BE2C (cell line): ENCODE data around the gene EPB41L5.

Experiments used
- DNase-seq: peaks from one replicate; pipeline ENCODE4 v3.0.0-alpha.2; 2020
- H3K27me3 ChIP-seq: fragments of 250-450 bp; sonication (Bioruptor Pico); 2 replicates; pipeline ENCODE4 v1.5.1; 2020; ENCODE audit warnings: mild to moderate bottlenecking
- H3K36me3 ChIP-seq: fragments of 250-450 bp; sonication (Bioruptor Pico); 2 replicates; pipeline ENCODE4 v1.5.1; 2020; ENCODE audit warnings: mild to moderate bottlenecking
- H3K4me1 ChIP-seq: fragments of 250-450 bp; sonication (Bioruptor Pico); 2 replicates; pipeline ENCODE4 v1.5.1; 2020
- H3K4me3 ChIP-seq: 2 replicates; pipeline ENCODE4 v1.5.1; 2011; ENCODE audit warnings: low read depth, low read length
- H3K9me3 ChIP-seq: fragments of 250-450 bp; sonication (Bioruptor Pico); 2 replicates; pipeline ENCODE4 v1.5.1; 2020
- TF ChIP-seq, protein P1 (sequence below): IDR thresholded peaks from 2 replicates; pipeline ENCODE4 v1.5.1; 2012; ENCODE audit warnings: mild to moderate bottlenecking, low read depth, low read length

The EPB41L5 gene

DNA sequence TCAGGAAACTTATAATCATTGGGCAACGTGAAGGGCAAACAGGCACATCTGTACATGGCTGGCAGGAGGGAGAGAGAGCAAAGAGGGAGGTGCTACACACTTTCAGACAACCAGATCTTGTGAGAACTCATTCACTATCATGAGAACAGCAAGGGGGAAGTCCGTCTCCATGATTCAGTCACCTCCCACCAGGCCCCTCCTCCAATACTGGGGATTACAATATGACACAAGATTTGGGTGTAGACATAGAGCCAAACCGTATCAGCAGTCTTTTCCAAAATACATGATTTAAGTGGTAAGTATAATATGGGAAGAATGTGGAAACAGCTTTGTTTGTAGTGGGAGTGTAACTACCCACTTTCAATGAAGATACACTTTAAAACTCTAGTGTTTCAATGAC, 65.0 kb downstream of the EPB41L5 start:
- DNase-seq, result no peak
- no peaks in the 10 kb centered on the region for H3K27me3 ChIP-seq
- TF ChIP-seq, protein P1, sequence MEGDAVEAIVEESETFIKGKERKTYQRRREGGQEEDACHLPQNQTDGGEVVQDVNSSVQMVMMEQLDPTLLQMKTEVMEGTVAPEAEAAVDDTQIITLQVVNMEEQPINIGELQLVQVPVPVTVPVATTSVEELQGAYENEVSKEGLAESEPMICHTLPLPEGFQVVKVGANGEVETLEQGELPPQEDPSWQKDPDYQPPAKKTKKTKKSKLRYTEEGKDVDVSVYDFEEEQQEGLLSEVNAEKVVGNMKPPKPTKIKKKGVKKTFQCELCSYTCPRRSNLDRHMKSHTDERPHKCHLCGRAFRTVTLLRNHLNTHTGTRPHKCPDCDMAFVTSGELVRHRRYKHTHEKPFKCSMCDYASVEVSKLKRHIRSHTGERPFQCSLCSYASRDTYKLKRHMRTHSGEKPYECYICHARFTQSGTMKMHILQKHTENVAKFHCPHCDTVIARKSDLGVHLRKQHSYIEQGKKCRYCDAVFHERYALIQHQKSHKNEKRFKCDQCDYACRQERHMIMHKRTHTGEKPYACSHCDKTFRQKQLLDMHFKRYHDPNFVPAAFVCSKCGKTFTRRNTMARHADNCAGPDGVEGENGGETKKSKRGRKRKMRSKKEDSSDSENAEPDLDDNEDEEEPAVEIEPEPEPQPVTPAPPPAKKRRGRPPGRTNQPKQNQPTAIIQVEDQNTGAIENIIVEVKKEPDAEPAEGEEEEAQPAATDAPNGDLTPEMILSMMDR, result no peak
- H3K4me3 ChIP-seq, result no peak overlapping the region
- no peaks in the 10 kb centered on the region for H3K36me3 ChIP-seq
- H3K4me1 ChIP-seq, result no peaks in the 10 kb centered on the region
- no peaks in the 10 kb centered on the region for H3K9me3 ChIP-seq

DNA sequence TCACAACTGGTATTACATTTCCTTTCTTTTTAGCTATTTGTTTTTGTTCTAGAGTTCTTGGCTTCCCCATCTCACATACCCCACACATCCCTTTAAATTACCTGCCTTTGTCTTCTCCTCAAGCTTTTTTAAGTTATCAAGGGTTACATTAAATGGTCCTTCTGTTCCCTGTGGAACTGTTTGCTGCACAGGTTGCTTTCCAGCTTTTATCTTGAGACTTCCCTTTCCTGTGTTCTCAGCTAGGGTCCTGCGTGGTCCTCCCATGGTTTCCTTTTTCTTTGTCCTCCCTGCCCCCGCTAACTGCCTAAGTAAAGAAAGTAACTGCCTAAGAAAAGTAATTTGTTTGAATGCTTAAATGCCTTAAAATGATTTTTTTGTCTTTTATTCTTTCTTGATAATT, 66.8 kb downstream of the EPB41L5 start:
- Histone ChIP-seq H3K4me3 (no peak overlapping the region), H3K4me1 (no peaks in the 10 kb centered on the region), H3K36me3 (no peaks in the 10 kb centered on the region), H3K27me3 (no peaks in the 10 kb centered on the region), H3K9me3 (no peaks in the 10 kb centered on the region)
- no peak for DNase-seq
- TF ChIP-seq, protein P1, result no peak

DNA sequence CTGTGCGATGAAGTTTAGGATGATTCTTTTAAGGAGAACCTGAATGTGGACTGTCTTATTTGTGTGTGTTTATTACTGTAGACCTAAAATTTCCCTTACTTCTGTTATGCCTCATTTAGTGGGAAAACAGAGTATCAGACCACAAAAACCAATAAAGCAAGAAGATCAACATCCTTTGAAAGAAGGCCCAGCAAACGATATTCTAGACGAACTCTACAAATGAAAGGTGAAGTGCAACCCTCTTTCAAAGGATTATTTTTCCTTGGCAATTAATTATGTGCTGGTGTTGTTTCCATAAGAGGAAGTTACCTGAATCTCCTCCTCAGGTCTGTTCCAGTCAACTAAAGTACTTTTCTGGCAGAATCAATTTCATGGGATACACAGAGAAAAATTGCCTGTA, 78.6 kb downstream of the EPB41L5 start:
- no peaks in the 10 kb centered on the region for H3K27me3 ChIP-seq
- no peaks in the 10 kb centered on the region for H3K4me1 ChIP-seq
- no peaks in the 10 kb centered on the region for H3K9me3 ChIP-seq
- TF ChIP-seq, protein P1, result no peak
- DNase-seq, result no peak
- no peaks in the 10 kb centered on the region; the same call in 1 of the 2 replicates for H3K36me3 ChIP-seq
- no peak overlapping the region for H3K4me3 ChIP-seq

DNA sequence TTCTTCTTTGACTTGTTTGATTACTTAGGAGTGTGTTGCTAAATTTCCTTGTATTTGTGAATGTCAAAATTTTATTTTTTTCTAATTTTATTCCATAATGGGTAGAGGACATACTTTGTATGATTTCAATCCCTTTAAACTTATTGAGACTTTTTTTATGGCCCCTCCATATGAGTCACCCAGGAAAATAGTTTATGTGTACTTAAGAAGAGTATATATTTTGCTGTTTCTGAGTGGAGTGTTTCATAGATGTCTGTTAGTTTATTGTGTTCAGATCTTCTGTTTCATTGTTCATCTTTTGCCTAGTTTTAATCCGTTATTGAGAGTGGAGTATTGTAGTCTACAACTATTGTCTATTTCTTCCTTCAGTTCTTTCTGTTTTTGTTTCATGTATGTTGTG, 81.9 kb downstream of the EPB41L5 start:
- DNase-seq, result no peak
- Histone ChIP-seq H3K9me3 (no peaks in the 10 kb centered on the region), H3K36me3 (no peaks in the 10 kb centered on the region; the same call in 1 of the 2 replicates), H3K4me1 (no peaks in the 10 kb centered on the region), H3K27me3 (no peaks in the 10 kb centered on the region), H3K4me3 (no peak overlapping the region)
- TF ChIP-seq, protein P1, result no peak

DNA sequence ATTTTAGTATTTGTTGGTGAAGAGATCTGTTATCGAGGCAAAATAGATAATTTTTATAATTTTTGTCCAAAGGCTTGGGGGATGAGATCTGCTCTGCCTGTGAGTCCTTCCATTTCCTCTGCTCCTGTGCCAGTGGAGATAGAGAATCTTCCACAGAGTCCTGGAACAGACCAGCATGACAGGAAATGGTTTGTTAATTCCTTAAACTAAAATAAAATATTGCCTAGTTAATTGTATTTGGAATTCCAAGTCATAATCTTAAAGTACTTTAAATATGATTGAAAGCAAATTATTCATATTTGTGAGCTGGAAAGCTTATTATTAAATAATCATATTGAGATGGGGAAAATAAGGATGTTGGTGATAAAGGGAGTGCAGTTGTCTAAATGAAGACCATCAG, 87.8 kb downstream of the EPB41L5 start:
- no peaks in the 10 kb centered on the region for H3K36me3 ChIP-seq
- TF ChIP-seq, protein P1, result no peak
- no peak overlapping the region for H3K4me3 ChIP-seq
- no peaks in the 10 kb centered on the region for H3K27me3 ChIP-seq
- peaks cover 20% of the 10 kb centered on the region for H3K4me1 ChIP-seq
- peak; percentile 35 for DNase-seq
- H3K9me3 ChIP-seq, result no peaks in the 10 kb centered on the region

DNA sequence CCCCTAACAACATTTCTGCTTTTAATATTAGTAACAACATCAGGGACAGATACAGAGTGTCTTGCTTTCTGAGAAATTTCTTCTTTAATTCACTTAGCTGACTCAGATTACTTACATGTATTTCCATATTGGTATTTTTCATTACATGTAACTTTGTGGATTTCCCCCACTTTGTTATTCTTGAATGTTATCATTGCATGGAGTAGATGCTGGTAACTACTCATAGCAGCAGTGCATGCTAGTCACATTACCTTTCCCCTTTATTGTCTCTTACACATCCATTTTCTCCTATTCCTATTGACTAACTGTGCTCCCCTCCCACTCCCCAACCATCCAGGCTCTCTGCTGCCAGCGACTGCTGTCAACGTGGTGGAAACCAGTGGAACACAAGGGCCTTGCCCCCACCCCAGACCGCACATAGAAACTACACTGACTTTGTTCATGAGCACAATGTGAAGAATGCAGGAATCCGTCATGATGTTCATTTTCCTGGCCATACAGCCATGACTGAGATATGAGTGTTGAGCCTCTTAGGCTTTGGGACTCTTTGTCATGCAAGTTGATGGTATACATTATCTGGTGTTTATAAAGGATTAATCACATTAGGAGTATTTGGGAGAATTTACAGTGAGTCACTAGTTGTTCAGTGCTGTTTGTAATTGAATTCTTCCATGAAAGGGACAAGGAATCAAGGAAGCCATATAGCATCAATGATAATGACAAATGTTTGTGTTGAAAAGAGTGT, 91.0 kb downstream of the EPB41L5 start:
- peak; percentile 11 for DNase-seq
- TF ChIP-seq, protein P1, result no peak
- peaks cover 20% of the 10 kb centered on the region for H3K4me1 ChIP-seq
- H3K4me3 ChIP-seq, result no peak overlapping the region
- H3K36me3 ChIP-seq, result no peaks in the 10 kb centered on the region; the same call in 1 of the 2 replicates
- no peaks in the 10 kb centered on the region for H3K9me3 ChIP-seq
- no peaks in the 10 kb centered on the region for H3K27me3 ChIP-seq
